Measurements from ENCODE around the gene ADM2. TPM values are rescaled to one million over a fixed set of nuclear protein-coding genes. Genes with fewer than 3 reads are reported as not detected.

Gene ADM2
- total RNA-seq, 1 experiment from 2014 or later = 10.9 TPM

GRCh38 chr22:50507991-50508884 lies 26.9 kb downstream of the ADM2 start, which contains the start of gene NCAPH2 (continued):
- TF ChIP-seq IRF1 (CRISPR knock-in tag; IDR thresholded peaks at IDR 0.05) (no peak), ZNF396 (CRISPR knock-in tag; IDR thresholded peaks at IDR 0.05; ENCODE audit: borderline replicate concordance) (no peak), HMGA2 (CRISPR knock-in tag; IDR thresholded peaks at IDR 0.05) (peak; percentile 22; the same call in 1 of the 2 replicates), PRRX2 (CRISPR knock-in tag; IDR thresholded peaks at IDR 0.05) (no peak), TP53 (CRISPR knock-in tag; IDR thresholded peaks at IDR 0.05) (no peak), ETV6 (CRISPR knock-in tag; IDR thresholded peaks at IDR 0.05) (no peak), GABPB1 (CRISPR knock-in tag; IDR thresholded peaks at IDR 0.05) (peak; percentile 82), ATF6 (CRISPR knock-in tag; IDR thresholded peaks at IDR 0.05) (no peak), TCF7 (CRISPR knock-in tag; IDR thresholded peaks at IDR 0.05; ENCODE audit: low read depth) (no peak), IRF2 (CRISPR knock-in tag; IDR thresholded peaks at IDR 0.05; ENCODE audit: borderline replicate concordance, low read depth) (no peak), MLX (CRISPR knock-in tag; IDR thresholded peaks at IDR 0.05) (no peak), SP1 (CRISPR knock-in tag; conservative IDR thresholded peaks at IDR 0.05) (peak; percentile 97), MAX (CRISPR knock-in tag; IDR thresholded peaks at IDR 0.05) (peak; percentile 47; the same call in 1 of the 2 replicates), MXD4 (CRISPR knock-in tag; IDR thresholded peaks at IDR 0.05; ENCODE audit: borderline replicate concordance) (no peak), NR3C1 (CRISPR knock-in tag; conservative IDR thresholded peaks at IDR 0.05; ENCODE audit: low read depth) (no peak), EMX1 (CRISPR knock-in tag; IDR thresholded peaks at IDR 0.05) (no peak), STAT6 (CRISPR knock-in tag; conservative IDR thresholded peaks at IDR 0.05; ENCODE audit: low read depth) (no peak)

- no peak for TF ChIP-seq FOXJ3 (CRISPR knock-in tag; IDR thresholded peaks at IDR 0.05; ENCODE audit: borderline replicate concordance)
- TF ChIP-seq USF2 (CRISPR knock-in tag; IDR thresholded peaks at IDR 0.05) = no peak
- TF ChIP-seq MXD4 (CRISPR knock-in tag; IDR thresholded peaks at IDR 0.05; ENCODE audit: borderline replicate concordance) = no peak
- no peak for TF ChIP-seq ZNF281 (CRISPR knock-in tag; IDR thresholded peaks at IDR 0.05)
- TF ChIP-seq JUN (CRISPR knock-in tag; IDR thresholded peaks at IDR 0.05) = no peak
- no peak for TF ChIP-seq NFE2L1 (CRISPR knock-in tag; IDR thresholded peaks at IDR 0.05)
- TF ChIP-seq ERG (CRISPR knock-in tag; IDR thresholded peaks at IDR 0.05) = no peak
- TF ChIP-seq ATF3 (CRISPR knock-in tag; conservative IDR thresholded peaks at IDR 0.05) = no peak
- peak overlapping the region; percentile 93 for H3K4me3 Mint-ChIP-seq
- DNase-seq (ENCODE audit: low spot score) (no peak), ATAC-seq (no peak)
- ChIA-PET POLR2A (no interaction called here), CTCF (interaction anchor here (1.3 to 3.0 kb wide), 3 partner anchors 17 to 54 kb away, joined by 4 to 60 read pairs (median 16); partner anchors contain the start of genes SCO2 and SYCE3)
- peaks cover 10% of the 10 kb centered on the region for H3K4me1 Mint-ChIP-seq
- H3K36me3 Mint-ChIP-seq = no peaks in the 10 kb centered on the region
- H3K27me3 Mint-ChIP-seq (ENCODE audit: low read depth) = no peaks in the 10 kb centered on the region
- no peaks in the 10 kb centered on the region for H3K9me3 Mint-ChIP-seq
- H3K27ac Mint-ChIP-seq = peak overlapping the region; percentile 98
Observed at GRCh38 chr22:50508897-50509296, 27.6 kb downstream of the ADM2 start.
